ENCODE results near the gene ATE1.

ATE1 gene

GRCh38 chr10:121879476-121879875 lies 48.4 kb downstream of the ATE1 start:
- DNase-seq (ENCODE audit: low read depth in 2 of 2) = no peak

DNA sequence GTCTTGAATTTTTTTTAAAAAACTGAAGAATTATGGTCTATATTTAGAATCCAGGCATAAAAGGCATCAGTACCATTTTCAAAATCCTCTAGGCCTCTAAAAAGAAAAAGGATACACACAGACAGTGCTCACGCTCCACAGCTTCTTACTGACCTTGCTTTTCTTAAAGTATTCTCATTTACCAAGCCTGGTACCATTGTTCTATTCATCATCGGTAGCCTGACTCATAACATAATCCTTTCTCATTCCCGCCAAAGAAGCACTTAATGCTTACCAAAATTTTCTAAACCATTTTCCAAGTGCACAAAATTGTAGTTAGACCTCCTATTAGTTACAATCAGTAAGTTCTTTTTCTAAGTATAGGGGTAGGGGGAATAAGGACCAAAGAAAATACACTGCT lies 54.6 kb downstream of the ATE1 start:
- no peak for DNase-seq (ENCODE audit: low read depth in 2 of 2)

GRCh38 chr10:121870413-121870812 lies 57.4 kb downstream of the ATE1 start:
- DNase-seq (ENCODE audit: low read depth in 2 of 2) = no peak

DNA sequence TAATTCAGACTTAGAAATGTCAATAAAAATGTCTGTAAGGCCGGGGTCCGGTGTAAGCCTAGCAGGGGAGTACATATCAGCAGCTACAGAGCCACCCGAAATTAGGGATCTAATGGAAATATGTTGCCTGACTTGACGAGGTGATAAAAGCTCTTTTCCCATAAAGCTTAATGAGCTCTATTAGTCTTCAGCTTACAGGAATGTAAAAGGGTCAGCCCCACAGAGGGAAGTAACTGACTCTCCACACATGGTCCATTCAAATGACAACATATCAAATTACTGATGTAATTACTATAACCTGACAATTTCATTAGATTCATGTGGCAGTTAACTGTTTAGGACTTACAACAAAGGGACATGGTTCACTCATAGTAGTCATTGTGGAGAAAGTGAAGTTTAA lies 62.3 kb downstream of the ATE1 start:
- DNase-seq (ENCODE audit: low read depth in 2 of 2) = no peak

DNA sequence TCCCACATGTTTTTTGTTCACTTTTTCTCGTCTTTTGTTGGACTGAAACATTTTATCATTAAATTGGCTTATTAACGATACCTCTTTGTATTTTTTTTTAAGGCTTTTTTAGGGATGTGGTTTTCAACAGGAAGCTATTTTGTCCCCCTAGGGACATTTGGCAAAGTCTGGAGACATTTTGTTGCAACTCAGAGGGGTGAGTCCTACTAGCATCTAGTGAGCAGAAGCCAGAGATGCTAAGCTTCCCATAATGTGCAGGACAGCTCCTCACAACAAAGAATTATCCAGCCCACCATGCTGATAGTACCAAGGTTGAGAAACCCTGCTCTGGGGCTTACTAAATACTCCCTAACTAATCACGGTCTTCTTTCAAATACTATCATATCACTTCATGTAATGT lies 63.2 kb downstream of the ATE1 start:
- DNase-seq (ENCODE audit: low read depth in 2 of 2) = no peak

DNA sequence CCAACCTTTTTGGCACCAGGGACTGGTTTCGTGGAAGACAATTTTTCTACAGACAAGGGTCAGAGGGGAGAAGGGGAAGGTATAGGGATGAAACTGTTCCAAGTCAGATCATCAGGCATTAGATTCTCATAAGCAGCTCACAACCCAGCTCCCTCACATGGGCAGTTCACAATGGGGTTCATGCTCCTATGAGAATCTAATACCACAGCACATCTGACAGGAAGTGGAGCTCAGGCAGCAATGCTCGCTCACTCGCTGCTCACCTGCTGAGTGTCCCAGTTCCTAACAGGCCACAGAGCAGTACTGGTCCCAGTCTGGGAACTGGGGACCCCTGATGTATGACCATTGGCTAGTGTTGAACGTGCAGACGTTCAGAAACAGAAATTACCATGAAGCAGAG lies 63.7 kb downstream of the ATE1 start:
- no peak for DNase-seq (ENCODE audit: low read depth in 2 of 2)

GRCh38 chr10:121862649-121863048 lies 65.2 kb downstream of the ATE1 start:
- DNase-seq (ENCODE audit: low read depth in 2 of 2) = no peak

GRCh38 chr10:121862042-121862441 lies 65.8 kb downstream of the ATE1 start:
- DNase-seq (ENCODE audit: low read depth in 2 of 2) = no peak

GRCh38 chr10:121860810-121861209 lies 67.0 kb downstream of the ATE1 start:
- no peak for DNase-seq (ENCODE audit: low read depth in 2 of 2)

- no peak for DNase-seq (ENCODE audit: low read depth in 2 of 2)
Measured at GRCh38 chr10:121854809-121855445, 72.9 kb downstream of the ATE1 start.

GRCh38 chr10:121853950-121854349 lies 73.9 kb downstream of the ATE1 start:
- DNase-seq (ENCODE audit: low read depth in 2 of 2) = no peak

DNA sequence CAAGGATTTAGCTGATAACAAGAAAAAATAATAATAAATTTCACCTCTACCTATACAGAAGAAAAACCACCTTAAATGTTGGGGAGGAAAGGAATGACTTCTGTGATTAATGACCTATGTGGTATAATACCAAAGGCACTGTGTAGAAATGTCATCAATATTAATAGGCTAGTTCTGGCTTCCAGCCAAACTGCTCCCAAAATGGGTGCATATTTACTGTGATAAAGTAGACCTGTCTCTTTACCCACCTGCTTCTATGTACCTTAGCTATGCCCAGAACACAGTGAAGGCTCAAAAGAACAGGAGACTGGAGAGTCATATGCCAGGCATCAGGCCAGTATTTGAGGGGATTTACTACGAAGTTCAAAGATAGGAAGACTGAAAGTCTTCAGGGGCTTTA lies 76.0 kb downstream of the ATE1 start:
- no peak for DNase-seq (ENCODE audit: low read depth in 2 of 2)

DNA sequence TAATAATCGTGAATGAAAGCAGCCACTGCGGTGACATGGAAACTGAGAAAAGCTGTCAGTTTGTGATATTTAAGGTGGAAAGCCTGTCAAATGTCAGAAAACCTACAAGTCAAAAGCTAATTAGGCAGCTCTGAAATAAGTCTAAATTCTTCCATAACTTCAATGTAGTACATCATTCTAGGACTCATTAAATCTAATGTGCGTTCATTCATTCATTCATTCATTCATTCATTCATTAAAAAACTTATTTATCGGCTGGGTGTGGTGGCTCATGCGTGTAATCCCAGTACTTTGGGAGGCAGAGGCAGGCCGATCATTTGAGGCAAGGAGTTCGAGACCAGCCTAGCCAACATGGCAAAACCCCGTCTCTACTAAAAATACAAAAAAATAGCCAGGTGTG lies 79.7 kb downstream of the ATE1 start:
- DNase-seq (ENCODE audit: low read depth in 2 of 2) = no peak

DNA sequence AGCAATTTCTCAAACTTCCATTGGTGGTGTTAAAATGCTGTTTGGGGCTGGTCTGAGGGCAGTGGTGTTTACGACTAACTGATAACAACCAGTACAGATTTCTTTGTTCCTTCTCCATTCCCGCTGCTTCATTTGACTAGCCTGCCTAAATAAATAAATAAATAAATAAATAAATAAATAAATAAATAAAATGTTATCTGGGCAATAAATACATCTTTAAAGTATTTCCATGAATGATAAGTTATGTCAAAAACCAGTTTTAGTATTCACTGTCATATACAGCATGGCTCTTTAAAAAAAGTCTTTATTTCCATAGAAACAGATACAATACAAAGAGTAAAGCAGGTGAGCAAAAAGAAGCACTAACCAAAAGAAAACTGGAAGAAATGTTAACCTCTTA lies 81.3 kb downstream of the ATE1 start:
- no peak for DNase-seq (ENCODE audit: low read depth in 2 of 2)

- no peak for DNase-seq (ENCODE audit: low read depth in 2 of 2)
Measured at GRCh38 chr10:121845044-121845784, 82.6 kb downstream of the ATE1 start.

DNA sequence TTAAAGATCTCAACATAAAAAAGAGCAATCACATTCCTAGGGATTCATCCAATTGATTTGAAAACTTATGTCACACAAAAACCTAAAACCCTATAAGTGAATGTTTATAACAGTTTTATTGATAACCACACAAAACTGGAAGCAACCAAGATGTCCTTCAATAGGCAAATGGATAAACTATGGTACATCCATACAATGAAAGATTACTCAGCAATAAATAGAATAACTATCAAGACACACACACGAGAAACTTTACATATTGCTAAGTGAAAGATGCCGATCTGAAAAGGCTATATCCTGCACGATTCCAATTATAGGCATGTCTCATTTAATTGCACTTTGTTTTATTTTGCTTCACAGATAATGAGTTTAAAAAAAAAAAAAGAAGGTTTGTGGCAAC lies 83.3 kb downstream of the ATE1 start:
- no peak for DNase-seq (ENCODE audit: low read depth in 2 of 2)

GRCh38 chr10:121843379-121843778 lies 84.5 kb downstream of the ATE1 start:
- no peak for DNase-seq (ENCODE audit: low read depth in 2 of 2)

GRCh38 chr10:121841862-121842261 lies 86.0 kb downstream of the ATE1 start:
- DNase-seq (ENCODE audit: low read depth in 2 of 2) = no peak

DNA sequence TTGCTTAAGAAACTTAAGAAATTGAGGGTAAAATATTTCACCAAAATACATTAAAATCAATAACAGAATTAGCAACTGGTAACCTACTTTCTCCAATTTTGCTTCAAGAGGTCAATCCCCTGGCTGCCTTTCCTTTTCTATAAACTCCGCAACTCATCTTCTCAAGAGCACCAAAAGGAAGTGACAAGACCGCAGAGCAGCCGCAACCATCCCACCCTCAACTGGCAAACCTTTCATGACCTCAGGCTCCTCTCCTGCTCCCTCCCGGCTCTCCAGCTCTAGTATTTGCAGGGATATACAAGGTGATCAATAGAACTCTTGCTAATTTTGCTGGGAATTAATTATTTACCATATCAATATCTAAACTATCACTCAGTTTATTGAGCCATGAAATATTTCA lies 88.9 kb downstream of the ATE1 start:
- no peak for DNase-seq (ENCODE audit: low read depth in 2 of 2)

DNA sequence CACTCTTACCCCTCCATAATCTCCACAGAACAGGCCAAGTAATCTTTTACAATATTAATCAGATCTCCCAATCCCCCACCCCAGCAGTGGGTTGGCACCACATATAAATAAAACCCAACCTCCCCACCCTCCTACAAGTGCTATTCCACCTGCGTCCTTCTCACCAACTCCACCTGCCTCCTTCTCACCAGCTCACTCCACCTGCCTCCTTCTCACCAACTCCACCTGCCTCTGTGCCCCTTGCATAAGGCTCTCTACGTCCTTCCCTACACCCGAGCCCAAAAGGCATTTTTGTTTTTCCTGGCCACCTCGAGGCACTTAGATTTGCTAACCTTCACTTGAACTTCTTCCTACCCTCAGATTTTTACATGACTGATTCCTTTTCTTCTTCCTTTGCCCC lies 89.7 kb downstream of the ATE1 start:
- DNase-seq (ENCODE audit: low read depth in 2 of 2) = no peak

- DNase-seq (ENCODE audit: low read depth in 2 of 2) = no peak
Measured at GRCh38 chr10:121836171-121836570, 91.7 kb downstream of the ATE1 start.

- DNase-seq (ENCODE audit: low read depth in 2 of 2) = no peak
Measured at GRCh38 chr10:121835376-121835775, 92.5 kb downstream of the ATE1 start.

DNA sequence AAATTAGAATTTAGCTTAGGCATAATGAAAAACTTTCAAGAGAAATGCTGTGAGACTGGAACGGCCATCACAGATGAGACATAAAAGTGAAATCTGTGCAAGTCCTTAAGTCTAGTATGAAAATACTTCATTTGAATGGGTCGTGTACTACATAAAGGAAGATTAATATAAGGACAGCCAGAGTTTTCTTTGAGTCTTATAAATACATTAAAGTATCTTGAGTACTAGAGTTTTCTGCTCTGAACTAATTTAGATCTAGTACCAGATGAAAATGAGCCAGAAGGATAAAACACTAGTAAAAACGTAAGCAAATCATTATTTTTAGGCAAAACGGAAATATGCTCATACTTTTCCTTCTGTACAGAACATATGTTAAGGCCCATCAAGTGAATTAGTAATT lies 93.1 kb downstream of the ATE1 start:
- no peak for DNase-seq (ENCODE audit: low read depth in 2 of 2)

DNA sequence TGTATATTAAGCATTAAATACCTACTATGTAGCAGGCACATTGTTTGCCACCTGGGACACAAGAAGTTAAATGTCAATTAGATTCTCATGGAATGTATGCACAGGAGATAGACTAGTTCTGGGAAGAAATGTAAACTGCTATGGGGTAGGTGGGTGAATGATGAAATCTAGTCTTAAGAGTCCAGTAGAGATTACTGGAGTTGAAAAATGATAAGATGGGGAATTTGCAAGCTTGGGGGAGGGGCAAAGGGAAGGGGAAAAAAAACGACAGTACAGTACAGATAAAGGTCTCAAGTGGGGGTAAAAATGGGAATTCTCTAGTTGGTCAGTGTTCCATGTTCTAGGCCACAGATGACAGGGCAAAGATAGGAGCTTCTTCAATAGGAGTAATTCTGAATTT lies 94.4 kb downstream of the ATE1 start:
- no peak for DNase-seq (ENCODE audit: low read depth in 2 of 2)

Measured in stimulated activated CD8-positive, alpha-beta memory T cell treated with anti-CD3 and anti-CD28 coated beads, Interleukin-15, amount 100 ng/mL, for 4 hours (primary cell).